Testis (tissue), 2 donors: ENCODE results near the gene PIRT.
"Not testable (repeated sequence)": the region's sequence is repeated elsewhere in the genome, so short reads cannot be mapped to it uniquely, and the experiment has no call there.

Experiments used
- POLR2A ChIP-seq: fragments of 450-650 bp; IDR thresholded peaks from one replicate; pipeline ENCODE4 v1.6.1; 2017; ENCODE audit warnings: antibody characterized with exemption, mild to moderate bottlenecking, moderate library complexity
- TF ChIP-seq, protein P1 (sequence below), 3 experiments: fragments of 450-650 bp in 2 of 3; fragments of 200-600 bp in 1 of 3; sonication (generic) in 1 of 3; IDR thresholded peaks; one replicate each; pipeline ENCODE4 v1.5.1; 2016 to 2019; ENCODE audit warnings: antibody characterized with exemption in 3 of 3, mild to moderate bottlenecking in 2 of 3, moderate library complexity in 1 of 3

DNA sequence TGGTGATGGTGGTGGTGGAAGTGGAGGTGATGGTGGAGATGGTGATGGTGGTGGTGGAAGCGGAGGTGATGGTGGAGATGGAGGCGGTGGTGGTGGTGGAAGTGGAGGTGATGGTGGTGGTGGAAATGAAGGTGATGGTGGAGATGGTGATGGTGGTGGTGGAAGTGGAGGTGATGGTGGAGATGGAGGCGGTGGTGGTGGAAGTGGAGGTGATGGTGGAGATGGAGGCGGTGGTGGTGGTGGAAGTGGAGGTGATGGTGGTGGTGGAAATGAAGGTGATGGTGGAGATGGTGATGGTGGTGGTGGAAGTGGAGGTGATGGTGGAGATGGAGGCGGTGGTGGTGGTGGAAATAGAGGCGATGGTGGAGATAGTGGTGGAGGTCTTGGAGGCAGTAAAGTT lies 8.7 kb upstream of the PIRT start:
- TF ChIP-seq, protein P1, sequence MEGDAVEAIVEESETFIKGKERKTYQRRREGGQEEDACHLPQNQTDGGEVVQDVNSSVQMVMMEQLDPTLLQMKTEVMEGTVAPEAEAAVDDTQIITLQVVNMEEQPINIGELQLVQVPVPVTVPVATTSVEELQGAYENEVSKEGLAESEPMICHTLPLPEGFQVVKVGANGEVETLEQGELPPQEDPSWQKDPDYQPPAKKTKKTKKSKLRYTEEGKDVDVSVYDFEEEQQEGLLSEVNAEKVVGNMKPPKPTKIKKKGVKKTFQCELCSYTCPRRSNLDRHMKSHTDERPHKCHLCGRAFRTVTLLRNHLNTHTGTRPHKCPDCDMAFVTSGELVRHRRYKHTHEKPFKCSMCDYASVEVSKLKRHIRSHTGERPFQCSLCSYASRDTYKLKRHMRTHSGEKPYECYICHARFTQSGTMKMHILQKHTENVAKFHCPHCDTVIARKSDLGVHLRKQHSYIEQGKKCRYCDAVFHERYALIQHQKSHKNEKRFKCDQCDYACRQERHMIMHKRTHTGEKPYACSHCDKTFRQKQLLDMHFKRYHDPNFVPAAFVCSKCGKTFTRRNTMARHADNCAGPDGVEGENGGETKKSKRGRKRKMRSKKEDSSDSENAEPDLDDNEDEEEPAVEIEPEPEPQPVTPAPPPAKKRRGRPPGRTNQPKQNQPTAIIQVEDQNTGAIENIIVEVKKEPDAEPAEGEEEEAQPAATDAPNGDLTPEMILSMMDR (IDR thresholded peaks at IDR 0.05), result not testable (repeated sequence)
- not testable (repeated sequence) for TF ChIP-seq POLR2A
